Fibroblast of lung (primary cell): ENCODE data around the gene EVI5. TPM values are rescaled to one million over a fixed set of nuclear protein-coding genes. Genes with fewer than 3 reads are reported as not detected.
A peak's percentile ranks its signal among the peaks of the same experiment; 100 is the strongest.
"Not testable (repeated sequence)": the region's sequence is repeated elsewhere in the genome, so short reads cannot be mapped to it uniquely, and the experiment has no call there.

ENCODE experiments used
- DNase-seq, 2 donors: peaks; one replicate each; pipeline versions ENCODE4 v3.0.0 to v3.0.0-alpha.2; 2010; ENCODE audit warnings: low read depth in 2 of 2
- H2AFZ ChIP-seq: 2 replicates; pipeline ENCODE4 v1.5.1; 2012; ENCODE audit warnings: low read length, control low read depth, inconsistent platforms
- H3K27ac ChIP-seq: 2 replicates; pipeline ENCODE4 v1.5.1; 2011; ENCODE audit warnings: low read length, control low read depth; ENCODE audit not compliant: insufficient read depth
- H3K27me3 ChIP-seq: 2 replicates; pipeline ENCODE4 v1.5.1; 2011; ENCODE audit warnings: mild to moderate bottlenecking, low read length; ENCODE audit not compliant: control insufficient read depth, insufficient read depth
- H3K36me3 ChIP-seq: 2 replicates; pipeline ENCODE4 v1.5.1; 2011; ENCODE audit warnings: low read length; ENCODE audit not compliant: control insufficient read depth, insufficient read depth
- H3K4me1 ChIP-seq: 2 replicates; pipeline ENCODE4 v1.5.1; 2011; ENCODE audit warnings: low read length; ENCODE audit not compliant: control insufficient read depth, insufficient read depth; ENCODE audit errors: extremely low read depth
- H3K4me2 ChIP-seq: 2 replicates; pipeline ENCODE4 v1.5.1; 2011; ENCODE audit warnings: low read length, control low read depth; ENCODE audit not compliant: insufficient read depth; ENCODE audit errors: extremely low read depth
- H3K4me3 ChIP-seq, 4 experiments: fragments of 200-600 bp in 1 of 4; sonication (generic) in 1 of 4; replicated peaks in 1 of 4; 2 replicates each; pipeline ENCODE4 v1.5.1; 2011 to 2016; ENCODE audit warnings: low read length in 4 of 4, low read depth in 3 of 4, mild to moderate bottlenecking in 3 of 4, control low read depth in 2 of 4, inconsistent platforms in 1 of 4, mixed read lengths in 1 of 4; ENCODE audit not compliant: insufficient read depth in 1 of 4; ENCODE audit errors: control extremely low read depth in 1 of 4
- H3K79me2 ChIP-seq: 2 replicates; pipeline ENCODE4 v1.5.1; 2012; ENCODE audit warnings: mild to moderate bottlenecking, low read length, inconsistent platforms; ENCODE audit not compliant: control insufficient read depth, insufficient read depth
- H3K9ac ChIP-seq: 2 replicates; pipeline ENCODE4 v1.5.1; 2011; ENCODE audit warnings: mild to moderate bottlenecking, low read length, control low read depth; ENCODE audit not compliant: insufficient read depth
- H3K9me3 ChIP-seq: 2 replicates; pipeline ENCODE4 v1.5.1; 2012; ENCODE audit warnings: low read depth, low read length; ENCODE audit not compliant: control insufficient read depth, insufficient read depth
- H4K20me1 ChIP-seq: 2 replicates; pipeline ENCODE4 v1.5.1; 2011; ENCODE audit warnings: low read length; ENCODE audit not compliant: control insufficient read depth, insufficient read depth; ENCODE audit errors: extremely low read depth
- EZH2 ChIP-seq: IDR thresholded peaks from 2 replicates; pipeline ENCODE4 v1.5.1; 2012; ENCODE audit warnings: low read length, control low read depth, mild to moderate bottlenecking; ENCODE audit errors: missing control alignments
- polyA plus RNA-seq, 2 donors: library from polyadenylated mRNA; depleted of rRNA in 1 of 2; stranded (reverse) in 1 of 2; unstranded in 1 of 2; fragments of >200 nt; gene quantifications; 2 replicates each; pipeline ENCODE4 v1.2.1, GENCODE V29; 2011 to 2012; ENCODE audit warnings: missing spikeins in 1 of 2
- total RNA-seq: library from RNA; depleted of rRNA; stranded (reverse); fragments of >200 nt; gene quantifications from 2 replicates; pipeline ENCODE4 v1.2.1, GENCODE V29; 2014
- TF ChIP-seq, protein P1 (sequence below), 2 donors: IDR thresholded peaks in 1 of 2; conservative IDR thresholded peaks in 1 of 2; 1 replicate in 1 of 2; 2 replicates in 1 of 2; pipeline ENCODE4 v1.5.1; 2011 to 2012; ENCODE audit warnings: low read length in 2 of 2, control low read depth in 1 of 2, inconsistent platforms in 1 of 2, low read depth in 1 of 2, mild to moderate bottlenecking in 1 of 2

The EVI5 gene
- total and polyA plus RNA-seq, 2 donors (not counting 1 experiment from before 2014, with no cell fraction given), result 32.5 to 48.1 TPM

GRCh38 chr1:92786111-92786901 is 1.4 kb upstream of the EVI5 start:
- H3K4me2 ChIP-seq, result no peak overlapping the region
- no peaks in the 10 kb centered on the region for H3K27me3 ChIP-seq
- TF ChIP-seq, protein P1, sequence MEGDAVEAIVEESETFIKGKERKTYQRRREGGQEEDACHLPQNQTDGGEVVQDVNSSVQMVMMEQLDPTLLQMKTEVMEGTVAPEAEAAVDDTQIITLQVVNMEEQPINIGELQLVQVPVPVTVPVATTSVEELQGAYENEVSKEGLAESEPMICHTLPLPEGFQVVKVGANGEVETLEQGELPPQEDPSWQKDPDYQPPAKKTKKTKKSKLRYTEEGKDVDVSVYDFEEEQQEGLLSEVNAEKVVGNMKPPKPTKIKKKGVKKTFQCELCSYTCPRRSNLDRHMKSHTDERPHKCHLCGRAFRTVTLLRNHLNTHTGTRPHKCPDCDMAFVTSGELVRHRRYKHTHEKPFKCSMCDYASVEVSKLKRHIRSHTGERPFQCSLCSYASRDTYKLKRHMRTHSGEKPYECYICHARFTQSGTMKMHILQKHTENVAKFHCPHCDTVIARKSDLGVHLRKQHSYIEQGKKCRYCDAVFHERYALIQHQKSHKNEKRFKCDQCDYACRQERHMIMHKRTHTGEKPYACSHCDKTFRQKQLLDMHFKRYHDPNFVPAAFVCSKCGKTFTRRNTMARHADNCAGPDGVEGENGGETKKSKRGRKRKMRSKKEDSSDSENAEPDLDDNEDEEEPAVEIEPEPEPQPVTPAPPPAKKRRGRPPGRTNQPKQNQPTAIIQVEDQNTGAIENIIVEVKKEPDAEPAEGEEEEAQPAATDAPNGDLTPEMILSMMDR (conservative IDR thresholded peaks at IDR 0.05 in 1 of 2, IDR thresholded peaks at IDR 0.05 in 1 of 2; ENCODE audit: low read depth in 1 of 2, low read length in 2 of 2), result no peak
- TF ChIP-seq EZH2, result no peak
- peaks cover 23% of the 10 kb centered on the region for H3K79me2 ChIP-seq
- no peak overlapping the region for H3K27ac ChIP-seq
- H3K4me3 ChIP-seq, result no peak overlapping the region
- no peaks in the 10 kb centered on the region for H4K20me1 ChIP-seq
- no peak for DNase-seq
- no peaks in the 10 kb centered on the region for H3K4me1 ChIP-seq
- H3K9ac ChIP-seq, result no peak overlapping the region
- H3K9me3 ChIP-seq, result no peaks in the 10 kb centered on the region
- H3K36me3 ChIP-seq, result no peaks in the 10 kb centered on the region
- H2AFZ ChIP-seq, result no peak overlapping the region

DNA sequence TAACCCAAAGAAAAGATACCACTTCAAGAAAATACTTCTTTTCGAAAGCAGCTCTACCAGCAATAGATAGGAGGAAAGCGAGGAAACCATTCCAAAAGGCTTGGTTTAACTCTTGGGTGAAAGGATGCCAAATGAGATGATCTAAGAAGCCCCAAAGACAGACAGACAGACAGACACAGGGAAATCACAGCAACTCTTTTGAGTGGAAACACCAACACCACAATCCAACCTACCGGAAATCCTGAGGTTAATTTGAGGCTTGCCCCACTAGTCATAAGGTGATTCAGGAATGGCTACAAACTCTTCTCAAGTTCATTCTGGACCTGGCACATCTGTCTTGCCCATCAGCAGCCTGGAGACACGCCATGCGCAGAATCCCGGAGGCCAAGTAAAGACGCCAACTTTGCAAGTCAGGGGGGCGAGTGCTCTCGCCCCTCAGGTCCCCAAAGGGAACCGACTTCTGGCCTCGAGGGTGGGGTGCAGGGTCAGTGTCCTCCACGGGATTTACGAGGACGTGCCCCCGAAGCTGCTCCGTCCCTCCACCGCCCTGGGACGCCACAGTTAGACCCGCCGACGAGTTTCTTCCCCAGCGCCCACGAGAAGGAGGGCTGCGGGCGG is 778 bp downstream of the EVI5 start:
- H3K4me2 ChIP-seq, result peak overlapping the region; percentile 64
- H3K79me2 ChIP-seq, result peaks cover 37% of the 10 kb centered on the region
- DNase-seq, result peak; percentile 45 to 80
- peak overlapping the region; percentile 100 for H3K9ac ChIP-seq
- no peaks in the 10 kb centered on the region for H4K20me1 ChIP-seq
- TF ChIP-seq, protein P1 (conservative IDR thresholded peaks at IDR 0.05 in 1 of 2, IDR thresholded peaks at IDR 0.05 in 1 of 2; ENCODE audit: low read depth in 1 of 2, low read length in 2 of 2), result no peak
- no peak for TF ChIP-seq EZH2
- no peaks in the 10 kb centered on the region for H3K4me1 ChIP-seq
- peak overlapping the region; percentile 99 for H3K27ac ChIP-seq
- no peaks in the 10 kb centered on the region for H3K9me3 ChIP-seq
- H3K36me3 ChIP-seq, result no peaks in the 10 kb centered on the region
- H3K4me3 ChIP-seq, result peak overlapping the region; percentile 92 to 98 (median 96)
- H2AFZ ChIP-seq, result peak overlapping the region; percentile 29
- H3K27me3 ChIP-seq, result no peaks in the 10 kb centered on the region

- H3K79me2 ChIP-seq, result peaks cover 42% of the 10 kb centered on the region
- DNase-seq, result peak; percentile 24 to 29
- not testable (repeated sequence) for H2AFZ ChIP-seq, H3K27me3 ChIP-seq, H3K36me3 ChIP-seq, H3K9me3 ChIP-seq, H3K4me1 ChIP-seq, H4K20me1 ChIP-seq
- H3K4me2 ChIP-seq, result peak overlapping the region; percentile 64
- peak overlapping the region; percentile 100 for H3K9ac ChIP-seq
- H3K27ac ChIP-seq, result peak overlapping the region; percentile 99
- peak overlapping the region; percentile 92 to 98 (median 96) for H3K4me3 ChIP-seq
These were observed 1.4 kb downstream of the EVI5 start for GRCh38 chr1:92783550-92783949.
